GM12891 (cell line): ENCODE results near the gene SLC23A3.

Experiments
- POLR2A ChIP-seq: IDR thresholded peaks from 2 replicates; pipeline ENCODE4 v1.6.1; 2011; ENCODE audit warnings: low read depth, low read length, control low read depth
- POLR2AphosphoS5 ChIP-seq: IDR thresholded peaks from 2 replicates; pipeline ENCODE4 v1.6.1; 2011; ENCODE audit warnings: low read depth, low read length, control low read depth
- POU2F2 ChIP-seq: IDR thresholded peaks from 2 replicates; pipeline ENCODE4 v1.6.1; 2011; ENCODE audit warnings: low read depth, mild to moderate bottlenecking, control low read depth, low read length, moderate library complexity
- SPI1 ChIP-seq: IDR thresholded peaks from 2 replicates; pipeline ENCODE4 v1.6.1; 2011; ENCODE audit warnings: low read depth, low read length, control low read depth
- TAF1 ChIP-seq: IDR thresholded peaks from 2 replicates; pipeline ENCODE4 v1.6.1; 2011; ENCODE audit warnings: low read depth, low read length, control low read depth

DNA sequence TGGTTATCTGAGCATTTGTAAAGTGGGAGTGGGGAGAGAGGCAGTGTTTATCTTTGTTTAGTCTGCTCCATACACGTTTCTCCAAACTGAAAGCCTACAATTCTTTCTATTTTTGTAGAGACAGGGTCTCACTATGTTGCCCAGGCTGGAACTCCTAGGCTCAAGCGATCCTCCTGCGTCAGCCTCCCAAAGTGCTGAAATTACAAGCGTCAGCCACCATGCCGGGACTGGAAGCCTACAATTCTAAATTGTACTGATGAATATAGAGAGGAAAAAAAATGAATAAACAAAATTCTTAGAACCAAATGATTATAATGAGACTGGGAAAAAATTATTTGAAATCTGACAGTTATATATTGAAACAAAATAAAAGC, 35.3 kb upstream of the SLC23A3 start:
- TF ChIP-seq TAF1 (no peak), POLR2A (no peak), POLR2AphosphoS5 (no peak), SPI1 (no peak), POU2F2 (no peak)
